SU-DHL-6 (cell line): Measurements from ENCODE around the gene KLK11.

ENCODE experiments used
- H2AFZ ChIP-seq: fragments of 200-600 bp; sonication (generic); 2 replicates; pipeline ENCODE4 v1.6.1; 2014; ENCODE audit warnings: low read depth, mild to moderate bottlenecking, moderate library complexity, mixed read lengths, antibody characterized with exemption, low read length; ENCODE audit not compliant: severe bottlenecking
- H3F3A ChIP-seq: fragments of 200-600 bp; shearing (Covaris generic); 2 replicates; pipeline ENCODE4 v1.6.0; 2016; ENCODE audit warnings: antibody characterized with exemption, mild to moderate bottlenecking; ENCODE audit not compliant: insufficient read depth
- H3K27ac ChIP-seq: fragments of 200-600 bp; sonication (generic); 2 replicates; pipeline ENCODE4 v1.5.1; 2016; ENCODE audit warnings: low read depth, mild to moderate bottlenecking, low read length, moderate library complexity, mixed read lengths
- H3K27me3 ChIP-seq: fragments of 200-600 bp; sonication (generic), shearing (Covaris generic); 2 replicates; pipeline ENCODE4 v1.6.0; 2014; ENCODE audit warnings: mild to moderate bottlenecking, low read length
- H3K36me3 ChIP-seq: fragments of 200-600 bp; sonication (generic); 2 replicates; pipeline ENCODE4 v1.6.1; 2014; ENCODE audit warnings: mild to moderate bottlenecking, low read length, mixed read lengths
- H3K4me2 ChIP-seq: fragments of 300-600, 200-600 bp; shearing (Covaris generic), sonication (generic); 2 replicates; pipeline ENCODE4 v1.6.0; 2014; ENCODE audit warnings: low read length, low read depth, mild to moderate bottlenecking; ENCODE audit not compliant: poor library complexity, severe bottlenecking
- H3K4me3 ChIP-seq: fragments of 200-600 bp; sonication (generic); 2 replicates; pipeline ENCODE4 v1.5.1; 2014; ENCODE audit warnings: antibody characterized with exemption, low read length, mild to moderate bottlenecking, mixed read lengths; ENCODE audit not compliant: insufficient read depth, poor library complexity, severe bottlenecking
- H3K79me2 ChIP-seq: fragments of 200-600 bp; sonication (generic); 2 replicates; pipeline ENCODE4 v1.6.1; 2014; ENCODE audit warnings: mild to moderate bottlenecking, low read length, moderate library complexity; ENCODE audit not compliant: insufficient read depth
- H3K9ac ChIP-seq: fragments of 200-600 bp; sonication (generic); 2 replicates; pipeline ENCODE4 v1.7.0; 2014; ENCODE audit warnings: mild to moderate bottlenecking, low read length
- H3K9me2 ChIP-seq: fragments of 200-600 bp; sonication (generic); replicated peaks from 2 replicates; pipeline ENCODE4 v1.6.1; 2014; ENCODE audit warnings: low read length; ENCODE audit not compliant: insufficient read depth
- H3K9me3 ChIP-seq: fragments of 200-600 bp; sonication (generic); 2 replicates; pipeline ENCODE4 v1.6.1; 2014; ENCODE audit warnings: low read length, mixed read lengths; ENCODE audit not compliant: insufficient read depth
- H4K20me1 ChIP-seq: fragments of 200-600 bp; sonication (generic); 2 replicates; pipeline ENCODE4 v1.6.1; 2014; ENCODE audit warnings: low read depth, mild to moderate bottlenecking, antibody characterized with exemption, low read length, moderate library complexity, mixed read lengths
- EZH2phosphoT487 ChIP-seq: fragments of 200-600 bp; sonication (generic), shearing (Covaris generic); conservative IDR thresholded peaks from 2 replicates; pipeline ENCODE4 v1.6.1; 2018; ENCODE audit warnings: mild to moderate bottlenecking, antibody characterized with exemption, low read length, moderate library complexity, mixed read lengths
- TF ChIP-seq, protein P1 (sequence below): fragments of 200-600 bp; sonication (generic); IDR thresholded peaks from one replicate; pipeline ENCODE4 v1.5.1; 2017; ENCODE audit warnings: antibody characterized with exemption, mild to moderate bottlenecking, low read length, moderate library complexity; ENCODE audit not compliant: insufficient read depth, poor library complexity, severe bottlenecking

Gene KLK11

DNA sequence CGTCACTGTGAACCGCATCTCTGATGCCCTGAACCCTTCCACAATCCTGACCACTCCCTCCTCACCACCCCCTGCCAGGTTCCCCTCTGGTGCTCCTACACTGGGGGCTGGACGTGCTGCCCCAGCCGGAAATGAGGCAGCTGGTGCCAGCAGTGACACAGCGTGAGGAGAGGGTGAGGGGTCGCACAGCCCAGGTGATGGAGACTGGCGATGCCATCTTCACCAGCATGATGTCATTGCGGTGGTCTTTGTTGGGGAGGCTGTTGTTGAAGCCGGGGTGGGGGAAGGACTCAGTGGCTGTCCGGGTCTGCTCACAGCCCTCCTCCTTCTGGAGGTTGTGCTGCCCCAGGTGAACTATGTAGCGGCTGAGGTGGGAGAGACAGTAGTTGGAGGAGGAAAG is 2.5 kb downstream of the KLK11 start:
- Histone ChIP-seq H3F3A (no peaks in the 10 kb centered on the region), H3K27ac (no peak overlapping the region), H3K4me3 (no peak overlapping the region), H3K79me2 (no peaks in the 10 kb centered on the region), H3K9me2 (no peaks in the 10 kb centered on the region), H3K9ac (no peak overlapping the region), H3K4me2 (no peak overlapping the region), H2AFZ (no peak overlapping the region), H3K36me3 (no peaks in the 10 kb centered on the region), H3K9me3 (no peaks in the 10 kb centered on the region), H3K27me3 (no peaks in the 10 kb centered on the region), H4K20me1 (no peaks in the 10 kb centered on the region)
- TF ChIP-seq, protein P1, sequence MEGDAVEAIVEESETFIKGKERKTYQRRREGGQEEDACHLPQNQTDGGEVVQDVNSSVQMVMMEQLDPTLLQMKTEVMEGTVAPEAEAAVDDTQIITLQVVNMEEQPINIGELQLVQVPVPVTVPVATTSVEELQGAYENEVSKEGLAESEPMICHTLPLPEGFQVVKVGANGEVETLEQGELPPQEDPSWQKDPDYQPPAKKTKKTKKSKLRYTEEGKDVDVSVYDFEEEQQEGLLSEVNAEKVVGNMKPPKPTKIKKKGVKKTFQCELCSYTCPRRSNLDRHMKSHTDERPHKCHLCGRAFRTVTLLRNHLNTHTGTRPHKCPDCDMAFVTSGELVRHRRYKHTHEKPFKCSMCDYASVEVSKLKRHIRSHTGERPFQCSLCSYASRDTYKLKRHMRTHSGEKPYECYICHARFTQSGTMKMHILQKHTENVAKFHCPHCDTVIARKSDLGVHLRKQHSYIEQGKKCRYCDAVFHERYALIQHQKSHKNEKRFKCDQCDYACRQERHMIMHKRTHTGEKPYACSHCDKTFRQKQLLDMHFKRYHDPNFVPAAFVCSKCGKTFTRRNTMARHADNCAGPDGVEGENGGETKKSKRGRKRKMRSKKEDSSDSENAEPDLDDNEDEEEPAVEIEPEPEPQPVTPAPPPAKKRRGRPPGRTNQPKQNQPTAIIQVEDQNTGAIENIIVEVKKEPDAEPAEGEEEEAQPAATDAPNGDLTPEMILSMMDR: no peak
- TF ChIP-seq EZH2phosphoT487: no peak

DNA sequence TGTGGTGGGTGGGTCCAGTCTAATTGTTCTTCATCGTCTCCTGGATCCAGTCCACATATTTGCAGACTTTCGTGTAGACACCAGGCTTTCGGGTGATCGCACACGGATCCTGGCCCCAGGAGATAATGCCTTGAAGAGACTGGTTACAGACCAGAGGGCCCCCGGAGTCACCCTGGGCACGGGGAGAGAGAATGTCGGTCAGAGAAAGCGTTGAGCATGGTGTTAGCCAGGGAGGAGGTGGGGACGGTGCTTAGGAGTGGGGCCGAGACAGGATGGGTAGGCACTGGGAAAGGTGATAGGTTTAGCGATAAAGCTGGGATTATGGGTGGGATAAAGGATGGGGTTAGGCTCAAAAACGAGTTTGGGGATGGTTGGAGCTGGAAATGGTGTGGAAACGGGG is 3.9 kb downstream of the KLK11 start:
- Histone ChIP-seq H3K4me3 (no peak overlapping the region), H3K36me3 (no peaks in the 10 kb centered on the region), H3F3A (no peaks in the 10 kb centered on the region), H3K27ac (no peak overlapping the region), H2AFZ (no peak overlapping the region), H3K9me2 (no peaks in the 10 kb centered on the region), H3K4me2 (no peak overlapping the region), H4K20me1 (no peaks in the 10 kb centered on the region), H3K79me2 (no peaks in the 10 kb centered on the region), H3K9ac (no peak overlapping the region), H3K9me3 (no peaks in the 10 kb centered on the region), H3K27me3 (no peaks in the 10 kb centered on the region)
- no peak for TF ChIP-seq EZH2phosphoT487
- TF ChIP-seq, protein P1: no peak

DNA sequence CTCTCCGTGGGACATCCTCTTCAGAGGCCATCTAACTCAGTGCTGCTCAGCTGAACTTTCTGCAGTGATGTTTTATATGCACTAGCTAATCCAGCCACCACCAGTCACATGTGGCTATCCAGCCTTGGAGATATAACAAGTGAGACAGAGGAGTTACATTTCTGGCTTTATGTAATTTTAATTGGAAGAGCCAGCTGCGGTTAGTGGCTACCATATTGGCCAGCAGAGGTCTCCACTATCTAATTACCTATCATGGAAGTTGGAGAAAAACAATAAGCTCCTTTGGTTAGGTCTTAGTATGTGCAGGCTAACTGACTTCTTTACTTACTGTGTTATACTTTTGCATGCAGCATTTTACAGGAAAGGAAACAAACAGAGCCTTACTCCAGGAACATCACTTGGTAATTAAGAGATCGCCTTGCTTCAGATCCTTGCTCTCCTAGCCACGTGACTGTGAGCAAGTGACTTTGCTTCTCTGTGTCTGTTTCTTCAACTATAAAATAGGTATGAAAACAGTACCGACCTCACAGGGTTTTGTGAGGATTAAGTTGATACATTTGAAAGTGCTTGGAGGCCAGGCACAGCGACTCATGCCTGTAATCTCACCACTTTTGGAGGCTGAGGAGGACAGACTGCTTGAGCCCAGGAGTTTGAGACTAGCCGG is 5.3 kb downstream of the KLK11 start:
- H3K4me2 ChIP-seq: no peak overlapping the region
- H3K9me2 ChIP-seq: no peaks in the 10 kb centered on the region
- H3K9me3 ChIP-seq: no peaks in the 10 kb centered on the region
- TF ChIP-seq, protein P1: peak; percentile 56
- no peak for TF ChIP-seq EZH2phosphoT487
- no peak overlapping the region for H3K27ac ChIP-seq
- no peak overlapping the region for H3K9ac ChIP-seq
- H3K4me3 ChIP-seq: no peak overlapping the region
- H4K20me1 ChIP-seq: no peaks in the 10 kb centered on the region
- H3K79me2 ChIP-seq: no peaks in the 10 kb centered on the region
- H3K36me3 ChIP-seq: no peaks in the 10 kb centered on the region
- no peak overlapping the region for H2AFZ ChIP-seq
- no peaks in the 10 kb centered on the region for H3F3A ChIP-seq
- no peaks in the 10 kb centered on the region for H3K27me3 ChIP-seq
